ENCODE results near the gene YARS2. TPM values are rescaled to one million over a fixed set of nuclear protein-coding genes. Genes with fewer than 3 reads are reported as not detected.
A peak's percentile ranks its signal among the peaks of the same experiment; 100 is the strongest.

YARS2 gene
- total RNA-seq, 1 experiment from 2014 or later = 48.7 TPM

DNA sequence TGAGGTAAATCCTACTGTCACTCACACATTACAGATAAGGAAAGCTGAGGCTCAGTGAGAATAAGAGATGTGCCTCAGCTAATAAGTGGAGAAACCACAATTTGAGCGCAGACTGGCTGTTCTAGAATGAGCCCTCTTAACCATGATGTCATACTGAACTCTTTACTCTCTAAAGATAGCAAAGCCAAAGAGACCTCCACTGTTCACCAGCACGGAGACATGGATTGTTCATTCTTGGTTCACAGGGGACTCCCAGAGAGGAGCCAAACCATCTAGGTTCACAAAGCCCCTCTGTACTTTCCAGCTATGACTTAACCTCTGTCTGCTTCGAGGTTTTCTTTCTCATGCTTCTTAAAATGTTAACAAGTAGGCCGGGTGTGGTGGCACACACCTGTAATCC is 32.7 kb upstream of the YARS2 start:
- BruUV-seq (replicated peaks) = no TSS peak
- POLR2A ChIA-PET = no interaction called here
- TF ChIP-seq, protein P1, sequence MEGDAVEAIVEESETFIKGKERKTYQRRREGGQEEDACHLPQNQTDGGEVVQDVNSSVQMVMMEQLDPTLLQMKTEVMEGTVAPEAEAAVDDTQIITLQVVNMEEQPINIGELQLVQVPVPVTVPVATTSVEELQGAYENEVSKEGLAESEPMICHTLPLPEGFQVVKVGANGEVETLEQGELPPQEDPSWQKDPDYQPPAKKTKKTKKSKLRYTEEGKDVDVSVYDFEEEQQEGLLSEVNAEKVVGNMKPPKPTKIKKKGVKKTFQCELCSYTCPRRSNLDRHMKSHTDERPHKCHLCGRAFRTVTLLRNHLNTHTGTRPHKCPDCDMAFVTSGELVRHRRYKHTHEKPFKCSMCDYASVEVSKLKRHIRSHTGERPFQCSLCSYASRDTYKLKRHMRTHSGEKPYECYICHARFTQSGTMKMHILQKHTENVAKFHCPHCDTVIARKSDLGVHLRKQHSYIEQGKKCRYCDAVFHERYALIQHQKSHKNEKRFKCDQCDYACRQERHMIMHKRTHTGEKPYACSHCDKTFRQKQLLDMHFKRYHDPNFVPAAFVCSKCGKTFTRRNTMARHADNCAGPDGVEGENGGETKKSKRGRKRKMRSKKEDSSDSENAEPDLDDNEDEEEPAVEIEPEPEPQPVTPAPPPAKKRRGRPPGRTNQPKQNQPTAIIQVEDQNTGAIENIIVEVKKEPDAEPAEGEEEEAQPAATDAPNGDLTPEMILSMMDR (IDR thresholded peaks at IDR 0.05; ENCODE audit: insufficient read depth in 1 of 2, low read depth in 1 of 2, low read length in 1 of 2, severe bottlenecking in 1 of 2, unreplicated experiment in 1 of 2) = no peak
- Mint-ChIP-seq H3K4me1 (ENCODE audit: low read depth, unreplicated experiment) (peaks cover 4% of the 10 kb centered on the region), H3K36me3 (ENCODE audit: insufficient read depth, unreplicated experiment) (peaks cover 98% of the 10 kb centered on the region), H3K27ac (ENCODE audit: unreplicated experiment) (peak overlapping the region; percentile 1), H3K27me3 (ENCODE audit: insufficient read depth, unreplicated experiment) (no peaks in the 10 kb centered on the region), H3K4me3 (ENCODE audit: unreplicated experiment) (no peak overlapping the region), H3K9me3 (ENCODE audit: unreplicated experiment) (no peaks in the 10 kb centered on the region)
- Histone ChIP-seq H3K4me3 (ENCODE audit: low read depth, low read length) (no peak overlapping the region), H3K4me1 (no peaks in the 10 kb centered on the region), H3K9me3 (no peaks in the 10 kb centered on the region), H3K27me3 (replicated peaks; ENCODE audit: control insufficient read depth, insufficient read depth, low read length) (no peaks in the 10 kb centered on the region), H3K36me3 (ENCODE audit: control insufficient read depth, insufficient read depth, low read length) (peaks cover 3% of the 10 kb centered on the region)
- CTCF ChIA-PET = interaction anchor here (1.0 kb wide), 1 partner anchor 33 kb away, joined by 3 read pairs; the partner anchor contains the start of gene YARS2
- DNase-seq = no peak
- intact Hi-C loops (cut with micrococcal nuclease; ENCODE audit: unreplicated experiment) = no loop called here

DNA sequence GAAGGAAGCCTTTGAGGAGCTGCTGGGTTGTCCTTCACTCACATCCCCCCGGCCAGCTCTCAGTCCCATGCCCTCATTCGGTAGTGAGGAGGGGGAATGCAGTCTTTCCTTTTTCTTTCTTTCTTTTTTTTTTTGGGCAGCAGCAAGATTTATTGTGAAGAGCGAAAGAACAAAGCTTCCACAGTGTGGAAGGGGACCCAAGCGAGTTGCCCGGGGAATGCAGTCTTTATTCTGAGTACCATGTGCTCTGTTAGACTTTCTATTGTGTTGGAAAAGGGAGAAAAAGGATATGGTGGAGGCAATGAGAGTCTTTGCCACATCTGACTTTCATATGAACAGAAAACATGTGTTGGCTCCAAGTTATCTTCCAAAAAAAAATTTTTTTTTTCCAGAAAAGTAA is 29.9 kb upstream of the YARS2 start:
- H3K27me3 Mint-ChIP-seq (ENCODE audit: insufficient read depth, unreplicated experiment) = no peaks in the 10 kb centered on the region
- no peaks in the 10 kb centered on the region for H3K4me1 Mint-ChIP-seq (ENCODE audit: low read depth, unreplicated experiment)
- no peaks in the 10 kb centered on the region for H3K36me3 ChIP-seq (ENCODE audit: control insufficient read depth, insufficient read depth, low read length)
- no peaks in the 10 kb centered on the region for H3K9me3 Mint-ChIP-seq (ENCODE audit: unreplicated experiment)
- no peaks in the 10 kb centered on the region for H3K27me3 ChIP-seq (replicated peaks; ENCODE audit: control insufficient read depth, insufficient read depth, low read length)
- H3K9me3 ChIP-seq = no peaks in the 10 kb centered on the region
- TF ChIP-seq, protein P1 (IDR thresholded peaks at IDR 0.05; ENCODE audit: insufficient read depth in 1 of 2, low read depth in 1 of 2, low read length in 1 of 2, severe bottlenecking in 1 of 2, unreplicated experiment in 1 of 2) = no peak
- POLR2A ChIA-PET = no interaction called here
- no peak for DNase-seq
- no peaks in the 10 kb centered on the region for H3K4me1 ChIP-seq
- BruUV-seq (replicated peaks) = no TSS peak
- CTCF ChIA-PET = no interaction called here
- peaks cover 76% of the 10 kb centered on the region for H3K36me3 Mint-ChIP-seq (ENCODE audit: insufficient read depth, unreplicated experiment)
- no peak overlapping the region for H3K4me3 ChIP-seq (ENCODE audit: low read depth, low read length)
- H3K4me3 Mint-ChIP-seq (ENCODE audit: unreplicated experiment) = no peak overlapping the region
- H3K27ac Mint-ChIP-seq (ENCODE audit: unreplicated experiment) = peak overlapping the region; percentile 42
- intact Hi-C loops (cut with micrococcal nuclease; ENCODE audit: unreplicated experiment) = no loop called here

DNA sequence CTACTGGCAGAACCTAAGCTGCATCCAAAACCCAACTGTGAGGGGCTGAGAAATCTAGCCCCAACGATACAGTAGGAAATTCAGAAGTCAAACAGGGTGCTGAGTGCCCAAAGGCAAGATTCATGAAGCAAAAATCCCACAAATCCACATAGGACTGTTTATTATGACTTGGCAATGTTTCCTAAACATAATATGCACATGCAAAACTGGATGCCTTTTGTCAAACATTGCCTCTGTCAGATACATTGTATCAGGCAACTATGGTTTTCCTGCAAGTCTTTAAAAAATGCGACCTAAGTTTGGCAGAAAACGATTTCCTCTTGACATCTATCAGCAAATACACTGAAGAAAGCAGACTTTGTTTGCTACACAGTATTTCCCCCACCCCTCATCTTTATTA is 27.3 kb upstream of the YARS2 start:
- intact Hi-C loops (cut with micrococcal nuclease; ENCODE audit: unreplicated experiment) = no loop called here
- Mint-ChIP-seq H3K4me3 (ENCODE audit: unreplicated experiment) (no peak overlapping the region), H3K27me3 (ENCODE audit: insufficient read depth, unreplicated experiment) (no peaks in the 10 kb centered on the region), H3K9me3 (ENCODE audit: unreplicated experiment) (no peaks in the 10 kb centered on the region), H3K36me3 (ENCODE audit: insufficient read depth, unreplicated experiment) (peaks cover 50% of the 10 kb centered on the region), H3K27ac (ENCODE audit: unreplicated experiment) (no peak overlapping the region), H3K4me1 (ENCODE audit: low read depth, unreplicated experiment) (no peaks in the 10 kb centered on the region)
- Histone ChIP-seq H3K4me1 (no peaks in the 10 kb centered on the region), H3K4me3 (ENCODE audit: low read depth, low read length) (no peak overlapping the region), H3K36me3 (ENCODE audit: control insufficient read depth, insufficient read depth, low read length) (no peaks in the 10 kb centered on the region), H3K9me3 (no peaks in the 10 kb centered on the region), H3K27me3 (replicated peaks; ENCODE audit: control insufficient read depth, insufficient read depth, low read length) (no peaks in the 10 kb centered on the region)
- no TSS peak for BruUV-seq (replicated peaks)
- DNase-seq = no peak
- CTCF ChIA-PET = no interaction called here
- TF ChIP-seq, protein P1 (IDR thresholded peaks at IDR 0.05; ENCODE audit: insufficient read depth in 1 of 2, low read depth in 1 of 2, low read length in 1 of 2, severe bottlenecking in 1 of 2, unreplicated experiment in 1 of 2) = no peak
- POLR2A ChIA-PET = no interaction called here

Measured in Caco-2 (cell line).